IMR-90 (cell line): ENCODE results near the gene TPSG1. TPM values are rescaled to one million over a fixed set of nuclear protein-coding genes. Genes with fewer than 3 reads are reported as not detected.

Experiments used
- ATAC-seq: fragments of 200-7000 bp; cut with Tn5 transposase; 2 replicates; pipeline ENCODE4 v1.9.1; 2020; ENCODE audit warnings: low read depth, mild to moderate bottlenecking, moderate library complexity
- BruUV-seq: library from RNA; stranded (reverse); fragments of 400-500 nt; replicated peaks from 2 replicates; lab custom pipeline; 2021; lab: Mats Ljungman, UMichigan
- CTCF ChIA-PET: fragments of 300-600 bp; formaldehyde crosslinking; extraction: SDS; loops from one replicate; lab custom pipeline; 2021; ENCODE audit warnings: antibody characterized with exemption; lab: Yijun Ruan, JAX
- POLR2A ChIA-PET: fragments of 300-600 bp; sonication (Branson Sonifier 250); formaldehyde crosslinking; loops from one replicate; lab custom pipeline; 2022; ENCODE audit warnings: antibody characterized with exemption; ENCODE audit not compliant: unreplicated experiment; lab: Charles Lee
- DNase-seq: peaks from one replicate; pipeline ENCODE4 v3.0.0; 2013
- H2AFZ ChIP-seq: replicated peaks from 2 replicates; pipeline ENCODE3; 2013; ENCODE audit warnings: low read length, mild to moderate bottlenecking; ENCODE audit not compliant: poor library complexity
- H2AK5ac ChIP-seq: 2 replicates; pipeline ENCODE4 v1.6.1; 2013; ENCODE audit warnings: low read depth, low read length, inconsistent platforms
- H2AK9ac ChIP-seq: replicated peaks from 2 replicates; pipeline ENCODE3; 2013; ENCODE audit warnings: mild to moderate bottlenecking, low read depth, low read length, moderate library complexity; ENCODE audit not compliant: poor library complexity
- H2BK120ac ChIP-seq: 2 replicates; pipeline ENCODE4 v1.6.1; 2013; ENCODE audit warnings: low read depth, low read length, inconsistent platforms
- H2BK15ac ChIP-seq: 3 replicates; pipeline ENCODE4 v1.6.1; 2013; ENCODE audit warnings: low read depth, low read length, inconsistent platforms
- H2BK20ac ChIP-seq: 2 replicates; pipeline ENCODE4 v1.6.1; 2013; ENCODE audit warnings: low read depth, mild to moderate bottlenecking, inconsistent platforms, low read length, moderate library complexity
- H2BK5ac ChIP-seq: 2 replicates; pipeline ENCODE4 v1.6.1; 2013; ENCODE audit warnings: mild to moderate bottlenecking, low read depth, low read length, inconsistent platforms; ENCODE audit not compliant: poor library complexity, severe bottlenecking
- H3K14ac ChIP-seq: replicated peaks from 2 replicates; pipeline ENCODE4 v1.6.1; 2013; ENCODE audit warnings: low read depth, low read length, inconsistent platforms
- H3K18ac ChIP-seq: 2 replicates; pipeline ENCODE4 v1.6.1; 2013; ENCODE audit warnings: low read depth, low read length, control low read depth
- H3K23ac ChIP-seq: 2 replicates; pipeline ENCODE4 v1.6.1; 2013; ENCODE audit warnings: low read depth, low read length, inconsistent platforms
- H3K27ac ChIP-seq: 2 replicates; pipeline ENCODE4 v1.5.1; 2013; ENCODE audit warnings: mild to moderate bottlenecking, control low read depth, low read length; ENCODE audit not compliant: insufficient read depth
- H3K27me3 ChIP-seq: 2 replicates; pipeline ENCODE4 v1.6.1; 2013; ENCODE audit warnings: low read length; ENCODE audit not compliant: control insufficient read depth, insufficient read depth
- H3K36me3 ChIP-seq: 2 replicates; pipeline ENCODE4 v1.6.1; 2013; ENCODE audit warnings: low read length, mixed read lengths; ENCODE audit not compliant: control insufficient read depth, insufficient read depth
- H3K4ac ChIP-seq: 2 replicates; pipeline ENCODE4 v1.6.1; 2013; ENCODE audit warnings: low read depth, low read length, inconsistent platforms
- H3K4me1 ChIP-seq: 2 replicates; pipeline ENCODE4 v1.6.1; 2013; ENCODE audit warnings: low read length, mixed read lengths; ENCODE audit not compliant: control insufficient read depth, insufficient read depth
- H3K4me2 ChIP-seq: 2 replicates; pipeline ENCODE4 v1.6.1; 2013; ENCODE audit warnings: low read depth, mild to moderate bottlenecking, control low read depth, low read length, moderate library complexity
- H3K4me3 ChIP-seq: 2 replicates; pipeline ENCODE4 v1.5.1; 2013; ENCODE audit warnings: low read depth, mild to moderate bottlenecking, control low read depth, low read length, moderate library complexity; ENCODE audit not compliant: insufficient read depth
- H3K56ac ChIP-seq: 2 replicates; pipeline ENCODE4 v1.6.1; 2013; ENCODE audit warnings: low read length, inconsistent platforms; ENCODE audit not compliant: insufficient read depth; ENCODE audit errors: extremely low read depth
- H3K79me1 ChIP-seq, 2 experiments: 2 replicates each; pipeline ENCODE4 v1.6.1; 2013; ENCODE audit warnings: low read length in 2 of 2, inconsistent platforms in 1 of 2, low read depth in 1 of 2
- H3K9ac ChIP-seq: 2 replicates; pipeline ENCODE4 v1.6.1; 2013; ENCODE audit warnings: low read depth, low read length, control low read depth
- H3K9me1 ChIP-seq: 2 replicates; pipeline ENCODE4 v1.6.1; 2013; ENCODE audit warnings: low read length, inconsistent platforms; ENCODE audit not compliant: insufficient read depth
- H3K9me3 ChIP-seq: 2 replicates; pipeline ENCODE4 v1.6.1; 2013; ENCODE audit warnings: low read length; ENCODE audit not compliant: control insufficient read depth, insufficient read depth
- H4K20me1 ChIP-seq: 2 replicates; pipeline ENCODE4 v1.6.1; 2013; ENCODE audit warnings: low read length, inconsistent platforms; ENCODE audit not compliant: insufficient read depth
- H4K5ac ChIP-seq: 2 replicates; pipeline ENCODE4 v1.6.1; 2013; ENCODE audit warnings: mild to moderate bottlenecking, low read depth, low read length, control low read depth
- H4K8ac ChIP-seq, 2 experiments: 2 replicates each; pipeline ENCODE4 v1.6.1; 2013; ENCODE audit warnings: low read depth in 2 of 2, low read length in 2 of 2, control low read depth in 1 of 2, inconsistent platforms in 1 of 2
- H4K91ac ChIP-seq: 2 replicates; pipeline ENCODE4 v1.6.1; 2013; ENCODE audit warnings: low read depth, low read length, inconsistent platforms; ENCODE audit not compliant: insufficient read depth
- BHLHE40 ChIP-seq: fragments of 150-350 bp; IDR thresholded peaks from 2 replicates; pipeline ENCODE4 v1.6.1; 2016; ENCODE audit warnings: mild to moderate bottlenecking, low read depth, low read length
- CEBPB ChIP-seq: IDR thresholded peaks from 2 replicates; pipeline ENCODE4 v1.6.1; 2012; ENCODE audit warnings: low read depth, low read length, improper control_type of control experiment
- CHD1 ChIP-seq: IDR thresholded peaks from 2 replicates; pipeline ENCODE4 v1.6.1; 2012; ENCODE audit warnings: low read depth, low read length, improper control_type of control experiment
- CTCF ChIP-seq: conservative IDR thresholded peaks from 2 replicates; pipeline ENCODE4 v1.5.1; 2012; ENCODE audit warnings: mild to moderate bottlenecking, low read depth, low read length, improper control_type of control experiment
- ELK1 ChIP-seq: fragments of 150-350 bp; IDR thresholded peaks from 2 replicates; pipeline ENCODE4 v1.6.1; 2016; ENCODE audit warnings: low read depth, mild to moderate bottlenecking, low read length, moderate library complexity, borderline replicate concordance
- MXI1 ChIP-seq: IDR thresholded peaks from 2 replicates; pipeline ENCODE4 v1.6.1; 2012; ENCODE audit warnings: low read depth, mild to moderate bottlenecking, low read length, moderate library complexity, borderline replicate concordance
- NFE2L2 ChIP-seq: fragments of 150-350 bp; IDR thresholded peaks from 2 replicates; pipeline ENCODE4 v1.6.1; 2016; ENCODE audit warnings: low read depth, mild to moderate bottlenecking, low read length
- RAD21 ChIP-seq: IDR thresholded peaks from 2 replicates; pipeline ENCODE4 v1.6.1; 2012; ENCODE audit warnings: low read length, improper control_type of control experiment
- USF2 ChIP-seq: fragments of 150-350 bp; IDR thresholded peaks from 2 replicates; pipeline ENCODE4 v1.6.1; 2017; ENCODE audit warnings: mild to moderate bottlenecking, antibody characterized with exemption, low read length, low read depth
- WGBS, 2 experiments: methylation state at CpG; one replicate each; pipeline versions ENCODE4 v1.1.5 to v1.1.7; 2013; ENCODE audit warnings: missing lambda C conversion rate in 2 of 2; ENCODE audit not compliant: insufficient read length in 1 of 2; ENCODE audit errors: extremely low coverage in 2 of 2; 5-methylcytosine and 5-hydroxymethylcytosine counted together
- dilution Hi-C: fragments of 300-500 bp; cut with HindIII; formaldehyde crosslinking; loops from one replicate; pipeline ENCODE4 v1.14.3; 2018; ENCODE audit warnings: low sequenced_read_pairs; ENCODE audit not compliant: unreplicated experiment
- in situ Hi-C: fragments of 300-500 bp; cut with MboI; formaldehyde crosslinking; loops from 3 replicates; pipeline ENCODE4 v1.14.3; 2019; ENCODE audit warnings: low sequenced_read_pairs, inconsistent platforms, mixed read lengths
- intact Hi-C: fragments of 100-400 bp; cut with micrococcal nuclease; formaldehyde crosslinking; loops from 2 replicates; pipeline ENCODE4 v1.10.0; 2022
- polyA plus RNA-seq, 3 experiments: library from polyadenylated mRNA; depleted of rRNA; stranded (reverse); fragments of >200 nt; gene quantifications; 2 replicates each; pipeline ENCODE4 v1.2.3, GENCODE V29; 2012; ENCODE audit warnings: low replicate concordance in 1 of 3
- total RNA-seq: library from RNA; depleted of rRNA; stranded (reverse); fragments of >200 nt; gene quantifications from 2 replicates; pipeline ENCODE4 v1.2.3, GENCODE V29; 2012

Gene TPSG1
- total and polyA plus RNA-seq, 2 of the 4 experiments (the other 2 are of a cell fraction), result not detected

GRCh38 chr16:1202274-1202673 lies 22.8 kb downstream of the TPSG1 start:
- H3K4me1 ChIP-seq, result no peaks in the 10 kb centered on the region
- POLR2A ChIA-PET, result no interaction called here
- in situ Hi-C loops (loop anchor here (25.0 kb wide), 1 partner anchor 390 kb away; the partner anchor contains the start of gene GNG13), dilution Hi-C loops (no loop called here), intact Hi-C loops (no loop called here)
- no peak overlapping the region for H2AK5ac ChIP-seq
- H3K4ac ChIP-seq, result no peak overlapping the region
- CTCF ChIA-PET, result no interaction called here
- no peak overlapping the region for H2AK9ac ChIP-seq
- BruUV-seq, result no TSS peak
- H3K27ac ChIP-seq, result no peak overlapping the region
- H3K23ac ChIP-seq, result no peak overlapping the region
- H3K14ac ChIP-seq, result no peak overlapping the region
- H4K20me1 ChIP-seq, result no peaks in the 10 kb centered on the region; the same call in 1 of the 2 replicates
- no peak overlapping the region for H2BK5ac ChIP-seq
- H4K8ac ChIP-seq, result no peak overlapping the region
- H2BK15ac ChIP-seq, result no peak overlapping the region
- DNase-seq, result no peak
- no peak overlapping the region for H4K91ac ChIP-seq
- H3K9ac ChIP-seq, result no peak overlapping the region
- no peak overlapping the region for H2AFZ ChIP-seq
- H3K4me2 ChIP-seq, result no peak overlapping the region
- no peak for ATAC-seq
- no peaks in the 10 kb centered on the region for H3K79me1 ChIP-seq
- H2BK20ac ChIP-seq, result no peak overlapping the region
- H4K5ac ChIP-seq, result no peak overlapping the region
- no peak for TF ChIP-seq USF2
- no peak for TF ChIP-seq BHLHE40
- no peak for TF ChIP-seq CEBPB
- TF ChIP-seq CTCF, result no peak
- no peak for TF ChIP-seq CHD1
- TF ChIP-seq ELK1, result no peak
- TF ChIP-seq NFE2L2, result no peak
- no peak for TF ChIP-seq RAD21
- no peak for TF ChIP-seq MXI1
- H3K36me3 ChIP-seq, result no peaks in the 10 kb centered on the region; the same call in 1 of the 2 replicates
- no peaks in the 10 kb centered on the region for H3K9me3 ChIP-seq
- no peak overlapping the region for H2BK120ac ChIP-seq
- 88% methylated on average over 7 of the region's 18 CpGs; no CpG with 5 or more reads in 1 of the 2 experiments for WGBS, 2 experiments
- H3K18ac ChIP-seq, result no peak overlapping the region
- no peaks in the 10 kb centered on the region for H3K27me3 ChIP-seq
- H3K9me1 ChIP-seq, result no peaks in the 10 kb centered on the region
- no peak overlapping the region for H3K56ac ChIP-seq
- H3K4me3 ChIP-seq, result no peak overlapping the region
